GM21447 (cell line): Measurements from ENCODE around the gene YAF2.

Experiments used
- ATAC-seq: cut with Tn5 transposase; IDR thresholded peaks from one replicate; pipeline ENCODE4 v1.9.1; 2021; ENCODE audit not compliant: unreplicated experiment

YAF2 gene

GRCh38 chr12:42145552-42146215, 92.4 kb downstream of the YAF2 start:
- ATAC-seq = no peak

GRCh38 chr12:42145197-42145549, 92.9 kb downstream of the YAF2 start:
- ATAC-seq = peak; percentile 3

GRCh38 chr12:42144408-42145196, 93.4 kb downstream of the YAF2 start, which contains the start of gene GXYLT1:
TSS of gene GXYLT1 (minus strand) at chr12:42144874. CDS start at chr12:42144646, 228 bp downstream.
- peak; percentile 89 for ATAC-seq

GRCh38 chr12:42144158-42144407, 94.0 kb downstream of the YAF2 start:
- ATAC-seq = no peak

- no peak for ATAC-seq
These were observed 94.4 kb downstream of the YAF2 start for GRCh38 chr12:42143452-42144157.

- no peak for ATAC-seq
These were observed 96.0 kb downstream of the YAF2 start for GRCh38 chr12:42141981-42142606.

GRCh38 chr12:42140901-42141300, 97.1 kb downstream of the YAF2 start:
- ATAC-seq = no peak

- no peak for ATAC-seq
These were observed 102.7 kb downstream of the YAF2 start for GRCh38 chr12:42135259-42135814.

GRCh38 chr12:42130672-42131402, 107.2 kb downstream of the YAF2 start:
- no peak for ATAC-seq

GRCh38 chr12:42129595-42130204, 108.3 kb downstream of the YAF2 start:
- peak; percentile 47 for ATAC-seq

GRCh38 chr12:42128888-42129287, 109.2 kb downstream of the YAF2 start:
- no peak for ATAC-seq

- ATAC-seq = no peak
These were observed 109.7 kb downstream of the YAF2 start for GRCh38 chr12:42128327-42128726.

- ATAC-seq = no peak
These were observed 111.1 kb downstream of the YAF2 start for GRCh38 chr12:42126963-42127362.

GRCh38 chr12:42125388-42125767, 112.7 kb downstream of the YAF2 start:
- ATAC-seq = no peak

GRCh38 chr12:42124764-42125387, 113.2 kb downstream of the YAF2 start:
- no peak for ATAC-seq

GRCh38 chr12:42119085-42119633, 118.9 kb downstream of the YAF2 start:
- ATAC-seq = no peak

- ATAC-seq = no peak
These were observed 119.7 kb downstream of the YAF2 start for GRCh38 chr12:42118136-42118879.

GRCh38 chr12:42109031-42109430, 129.0 kb downstream of the YAF2 start:
- ATAC-seq = no peak
